HCT116 (cell line): Measurements from ENCODE around the gene CACNA2D3. TPM values are rescaled to one million over a fixed set of nuclear protein-coding genes. Genes with fewer than 3 reads are reported as not detected.

Experiments used
- ATAC-seq: fragments of 200-7000 bp; cut with Tn5 transposase; 2 replicates; pipeline ENCODE4 v1.9.1; 2020; ENCODE audit warnings: mild to moderate bottlenecking, moderate library complexity
- BruUV-seq: library from RNA; stranded (reverse); fragments of 400-500 nt; replicated peaks from 2 replicates; lab custom pipeline; 2021; lab: Mats Ljungman, UMichigan
- CTCF ChIA-PET: fragments of 300-600 bp; sonication (Branson Sonifier 250); formaldehyde crosslinking; loops from one replicate; lab custom pipeline; 2021; ENCODE audit warnings: antibody characterized with exemption; lab: Charles Lee
- POLR2A ChIA-PET: fragments of 300-600, 350-600 bp; sonication (Branson Sonifier 250); formaldehyde crosslinking; loops from one replicate; lab custom pipeline; 2021; ENCODE audit warnings: antibody characterized with exemption; lab: Charles Lee
- RAD21 ChIA-PET, 2 experiments: fragments of 300-600 bp; sonication (Branson Sonifier 250); formaldehyde crosslinking; loops; one replicate each; lab custom pipeline; 2023; ENCODE audit warnings: low total read pairs in 2 of 2; ENCODE audit not compliant: uncharacterized antibody in 2 of 2, unreplicated experiment in 2 of 2, low non-redundant PET in 1 of 2; lab: Charles Lee
- DNase-seq: peaks from one replicate; pipeline ENCODE4 v3.0.0-alpha.2; 2010; ENCODE audit warnings: low read depth, low spot score
- H2AFZ ChIP-seq: fragments of 200-600 bp; shearing (Covaris generic), sonication (generic); 2 replicates; pipeline ENCODE4 v1.6.1; 2017; ENCODE audit warnings: low read depth, mixed run types, mixed read lengths, antibody characterized with exemption, low read length; ENCODE audit not compliant: poor library complexity, severe bottlenecking
- H3K27ac ChIP-seq: 2 replicates; pipeline ENCODE4 v1.5.1; 2012; ENCODE audit warnings: low read depth, low read length
- H3K27me3 ChIP-seq: fragments of 200-600 bp; sonication (generic); 2 replicates; pipeline ENCODE4 v1.6.1; 2016; ENCODE audit warnings: mixed run types, low read length, mixed read lengths; ENCODE audit not compliant: insufficient read depth
- H3K36me3 ChIP-seq, 2 experiments: fragments of 200-500 bp in 1 of 2; fragments of 200-600 bp in 1 of 2; sonication (Bioruptor generic) in 1 of 2; sonication (generic) in 1 of 2; 2 replicates each; pipeline versions ENCODE4 v1.5.1 to v1.6.1; 2014 to 2016; ENCODE audit warnings: low read length in 2 of 2, inconsistent platforms in 1 of 2, mixed read lengths in 1 of 2, mixed run types in 1 of 2; ENCODE audit not compliant: insufficient read depth in 2 of 2, control insufficient read depth in 1 of 2
- H3K4me1 ChIP-seq, 2 experiments: fragments of 200-600 bp in 1 of 2; sonication (generic) in 1 of 2; 2 replicates each; pipeline versions ENCODE4 v1.5.1 to v1.6.1; 2012 to 2017; ENCODE audit warnings: low read length in 2 of 2, inconsistent platforms in 1 of 2, mild to moderate bottlenecking in 1 of 2, mixed read lengths in 1 of 2, mixed run types in 1 of 2, moderate library complexity in 1 of 2; ENCODE audit not compliant: insufficient read depth in 2 of 2, control insufficient read depth in 1 of 2
- H3K4me2 ChIP-seq: fragments of 200-600 bp; sonication (generic); 2 replicates; pipeline ENCODE4 v1.6.1; 2017; ENCODE audit warnings: mixed run types, low read length, mixed read lengths
- H3K4me3 ChIP-seq, 2 experiments: fragments of 200-600 bp in 1 of 2; sonication (generic) in 1 of 2; replicated peaks in 1 of 2; 2 replicates each; pipeline ENCODE4 v1.5.1; 2011 to 2016; ENCODE audit warnings: low read length in 2 of 2, control low read depth in 1 of 2, low read depth in 1 of 2, mild to moderate bottlenecking in 1 of 2, mixed read lengths in 1 of 2, mixed run types in 1 of 2
- H3K79me2 ChIP-seq: fragments of 200-600 bp; sonication (generic); 2 replicates; pipeline ENCODE4 v1.6.1; 2017; ENCODE audit warnings: mild to moderate bottlenecking, mixed run types, low read length, moderate library complexity, mixed read lengths; ENCODE audit not compliant: insufficient read depth
- H3K9ac ChIP-seq: fragments of 200-600 bp; sonication (generic); 2 replicates; pipeline ENCODE4 v1.6.1; 2016; ENCODE audit warnings: low read length, mixed read lengths
- H3K9me2 ChIP-seq: fragments of 200-600 bp; sonication (generic), shearing (Covaris generic); 2 replicates; pipeline ENCODE4 v1.6.1; 2017; ENCODE audit warnings: mixed run types, mild to moderate bottlenecking, moderate library complexity; ENCODE audit not compliant: insufficient read depth
- H3K9me3 ChIP-seq, 2 experiments: fragments of 200-500 bp in 1 of 2; fragments of 200-600 bp in 1 of 2; sonication (Bioruptor generic) in 1 of 2; sonication (generic) in 1 of 2; 2 replicates each; pipeline ENCODE4 v1.6.1; 2014 to 2017; ENCODE audit warnings: low read length in 2 of 2, mixed read lengths in 2 of 2, inconsistent platforms in 1 of 2, low read depth in 1 of 2, mild to moderate bottlenecking in 1 of 2, mixed run types in 1 of 2, moderate library complexity in 1 of 2; ENCODE audit not compliant: control insufficient read depth in 1 of 2, insufficient read depth in 1 of 2
- H4K20me1 ChIP-seq: fragments of 200-600 bp; sonication (generic), shearing (Covaris generic); 2 replicates; pipeline ENCODE4 v1.6.1; 2017; ENCODE audit warnings: mixed run types, mild to moderate bottlenecking, moderate library complexity; ENCODE audit not compliant: insufficient read depth
- CBX3 ChIP-seq: IDR thresholded peaks from 2 replicates; pipeline ENCODE4 v1.6.1; 2012; ENCODE audit warnings: low read depth
- EZH2 ChIP-seq: fragments of 200-600 bp; sonication (generic); IDR thresholded peaks from 2 replicates; pipeline ENCODE4 v1.6.1; 2017; ENCODE audit warnings: antibody characterized with exemption, mixed run types
- EZH2phosphoT487 ChIP-seq: fragments of 200-600 bp; IDR thresholded peaks from 2 replicates; pipeline ENCODE4 v1.6.1; 2018; ENCODE audit warnings: antibody characterized with exemption, borderline replicate concordance
- JUND ChIP-seq: IDR thresholded peaks from 2 replicates; pipeline ENCODE4 v1.6.1; 2012
- SRF ChIP-seq: IDR thresholded peaks from 2 replicates; pipeline ENCODE4 v1.6.1; 2012; ENCODE audit warnings: low read depth
- TCF7L2 ChIP-seq: IDR thresholded peaks from 2 replicates; pipeline ENCODE4 v1.7.0; 2011; ENCODE audit warnings: borderline replicate concordance, inconsistent platforms; ENCODE audit not compliant: insufficient read depth, insufficient read length; ENCODE audit errors: extremely low read depth
- ZBTB33 ChIP-seq: IDR thresholded peaks from 2 replicates; pipeline ENCODE4 v1.6.1; 2011; ENCODE audit warnings: mild to moderate bottlenecking, low read length, moderate library complexity; ENCODE audit not compliant: insufficient replicate concordance; ENCODE audit errors: extremely low read depth
- ZFX ChIP-seq: fragments of 450-650 bp; IDR thresholded peaks from 2 replicates; pipeline ENCODE4 v1.6.1; 2017
- intact Hi-C: fragments of 100-400 bp; cut with micrococcal nuclease; formaldehyde crosslinking; loops from 2 replicates; pipeline ENCODE4 v1.10.0; 2022
- total RNA-seq: library from RNA; stranded (reverse); gene quantifications from one replicate; pipeline ENCODE4 v1.2.1, GENCODE V29; 2021; ENCODE audit not compliant: unreplicated experiment
- TF ChIP-seq, protein P1 (sequence below), 3 experiments: fragments of 200-600 bp in 1 of 3; sonication (generic) in 1 of 3; IDR thresholded peaks in 2 of 3; conservative IDR thresholded peaks in 1 of 3; 2 replicates each; pipeline ENCODE4 v1.5.1; 2012 to 2017; ENCODE audit warnings: low read depth in 2 of 3, low read length in 2 of 3, antibody characterized with exemption in 1 of 3, borderline replicate concordance in 1 of 3, control low read depth in 1 of 3, mild to moderate bottlenecking in 1 of 3, mixed read lengths in 1 of 3, mixed run types in 1 of 3, moderate library complexity in 1 of 3; ENCODE audit not compliant: insufficient read depth in 1 of 3
- TF ChIP-seq, protein P2 (sequence below): IDR thresholded peaks from 2 replicates; pipeline ENCODE4 v1.6.1; 2012
- TF ChIP-seq, protein P3 (sequence below): IDR thresholded peaks from 2 replicates; pipeline ENCODE4 v1.6.1; 2012; ENCODE audit warnings: low read depth

The CACNA2D3 gene
- total RNA-seq, 1 experiment from 2014 or later: 0.20 TPM

- TF ChIP-seq, protein P1, sequence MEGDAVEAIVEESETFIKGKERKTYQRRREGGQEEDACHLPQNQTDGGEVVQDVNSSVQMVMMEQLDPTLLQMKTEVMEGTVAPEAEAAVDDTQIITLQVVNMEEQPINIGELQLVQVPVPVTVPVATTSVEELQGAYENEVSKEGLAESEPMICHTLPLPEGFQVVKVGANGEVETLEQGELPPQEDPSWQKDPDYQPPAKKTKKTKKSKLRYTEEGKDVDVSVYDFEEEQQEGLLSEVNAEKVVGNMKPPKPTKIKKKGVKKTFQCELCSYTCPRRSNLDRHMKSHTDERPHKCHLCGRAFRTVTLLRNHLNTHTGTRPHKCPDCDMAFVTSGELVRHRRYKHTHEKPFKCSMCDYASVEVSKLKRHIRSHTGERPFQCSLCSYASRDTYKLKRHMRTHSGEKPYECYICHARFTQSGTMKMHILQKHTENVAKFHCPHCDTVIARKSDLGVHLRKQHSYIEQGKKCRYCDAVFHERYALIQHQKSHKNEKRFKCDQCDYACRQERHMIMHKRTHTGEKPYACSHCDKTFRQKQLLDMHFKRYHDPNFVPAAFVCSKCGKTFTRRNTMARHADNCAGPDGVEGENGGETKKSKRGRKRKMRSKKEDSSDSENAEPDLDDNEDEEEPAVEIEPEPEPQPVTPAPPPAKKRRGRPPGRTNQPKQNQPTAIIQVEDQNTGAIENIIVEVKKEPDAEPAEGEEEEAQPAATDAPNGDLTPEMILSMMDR (IDR thresholded peaks at IDR 0.05 in 2 of 3, conservative IDR thresholded peaks at IDR 0.05 in 1 of 3; ENCODE audit: borderline replicate concordance in 1 of 3, insufficient read depth in 1 of 3, low read depth in 2 of 3, low read length in 2 of 3): no peak
- TF ChIP-seq JUND: no peak
These were observed 419.0 kb downstream of the CACNA2D3 start (continued) for GRCh38 chr3:54541369-54541768.

DNA sequence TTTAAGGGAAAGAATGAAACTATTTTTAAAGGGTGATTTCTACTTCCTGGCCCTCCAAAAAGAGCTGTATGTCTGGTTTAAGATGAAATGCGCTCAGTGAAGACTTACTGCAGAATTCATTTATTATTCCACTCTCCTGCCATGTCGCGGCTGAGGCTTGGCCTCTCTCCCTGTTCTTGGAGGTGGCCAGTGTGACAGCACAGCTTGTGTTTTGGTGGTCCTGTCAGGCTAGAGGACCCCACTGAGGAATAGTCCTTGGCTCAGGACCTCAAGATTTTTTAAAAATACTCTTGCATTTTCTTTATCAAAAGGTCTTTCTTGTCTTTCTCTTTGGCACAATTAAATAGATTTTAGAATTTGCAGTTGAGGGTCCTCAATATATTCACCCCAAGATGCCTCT, 421.1 kb downstream of the CACNA2D3 start:
- BruUV-seq: no TSS peak
- Histone ChIP-seq H4K20me1 (no peaks in the 10 kb centered on the region), H3K79me2 (no peaks in the 10 kb centered on the region), H3K9me3 (no peaks in the 10 kb centered on the region; a peak in 1 of 4 replicates), H3K4me1 (no peaks in the 10 kb centered on the region), H2AFZ (no peak overlapping the region), H3K27me3 (no peaks in the 10 kb centered on the region), H3K36me3 (no peaks in the 10 kb centered on the region), H3K27ac (no peak overlapping the region), H3K9ac (no peak overlapping the region), H3K4me2 (no peak overlapping the region), H3K4me3 (no peak overlapping the region), H3K9me2 (no peaks in the 10 kb centered on the region)
- intact Hi-C loops: no loop called here
- ChIA-PET POLR2A (no interaction called here), CTCF (no interaction called here), RAD21 (no interaction called here)
- TF ChIP-seq SRF: no peak
- no peak for TF ChIP-seq TCF7L2
- ATAC-seq: no peak
- DNase-seq: no peak

DNA sequence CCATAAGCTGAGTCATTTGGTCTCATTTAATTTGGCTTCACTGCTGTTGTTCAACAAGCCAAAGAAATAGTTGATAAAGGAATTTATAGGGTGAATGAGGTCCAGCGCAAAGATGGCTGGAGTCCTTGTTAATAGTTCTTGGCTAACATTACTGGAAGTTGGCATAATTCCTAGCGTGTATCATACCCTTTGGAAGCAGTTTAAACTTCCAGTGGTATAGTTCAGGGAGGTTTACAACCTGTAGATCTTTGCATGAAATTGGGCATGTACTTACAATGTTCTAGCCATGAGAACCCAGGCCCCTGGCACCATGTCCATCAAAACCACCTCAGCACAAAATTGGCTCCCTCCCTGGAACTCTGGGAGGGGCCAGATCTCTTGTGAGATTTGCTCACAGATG, 424.7 kb downstream of the CACNA2D3 start:
- DNase-seq (no peak), ATAC-seq (no peak)
- Histone ChIP-seq H2AFZ (no peak overlapping the region), H3K36me3 (no peaks in the 10 kb centered on the region), H3K9me3 (no peaks in the 10 kb centered on the region), H3K9me2 (no peaks in the 10 kb centered on the region), H3K79me2 (no peaks in the 10 kb centered on the region), H3K4me3 (no peak overlapping the region), H3K27me3 (no peaks in the 10 kb centered on the region), H3K27ac (no peak overlapping the region), H3K9ac (no peak overlapping the region), H4K20me1 (no peaks in the 10 kb centered on the region), H3K4me1 (no peaks in the 10 kb centered on the region), H3K4me2 (no peak overlapping the region)
- RAD21 ChIA-PET: no interaction called here
- BruUV-seq: no TSS peak
- POLR2A ChIA-PET: no interaction called here
- CTCF ChIA-PET: no interaction called here
- intact Hi-C loops: no loop called here
- TF ChIP-seq, protein P2, sequence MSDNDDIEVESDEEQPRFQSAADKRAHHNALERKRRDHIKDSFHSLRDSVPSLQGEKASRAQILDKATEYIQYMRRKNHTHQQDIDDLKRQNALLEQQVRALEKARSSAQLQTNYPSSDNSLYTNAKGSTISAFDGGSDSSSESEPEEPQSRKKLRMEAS: no peak
- no peak for TF ChIP-seq CBX3
- TF ChIP-seq ZFX: no peak
- TF ChIP-seq EZH2: no peak
- TF ChIP-seq EZH2phosphoT487: no peak
- TF ChIP-seq SRF: no peak
- TF ChIP-seq ZBTB33: no peak
- no peak for TF ChIP-seq JUND
- TF ChIP-seq, protein P3, sequence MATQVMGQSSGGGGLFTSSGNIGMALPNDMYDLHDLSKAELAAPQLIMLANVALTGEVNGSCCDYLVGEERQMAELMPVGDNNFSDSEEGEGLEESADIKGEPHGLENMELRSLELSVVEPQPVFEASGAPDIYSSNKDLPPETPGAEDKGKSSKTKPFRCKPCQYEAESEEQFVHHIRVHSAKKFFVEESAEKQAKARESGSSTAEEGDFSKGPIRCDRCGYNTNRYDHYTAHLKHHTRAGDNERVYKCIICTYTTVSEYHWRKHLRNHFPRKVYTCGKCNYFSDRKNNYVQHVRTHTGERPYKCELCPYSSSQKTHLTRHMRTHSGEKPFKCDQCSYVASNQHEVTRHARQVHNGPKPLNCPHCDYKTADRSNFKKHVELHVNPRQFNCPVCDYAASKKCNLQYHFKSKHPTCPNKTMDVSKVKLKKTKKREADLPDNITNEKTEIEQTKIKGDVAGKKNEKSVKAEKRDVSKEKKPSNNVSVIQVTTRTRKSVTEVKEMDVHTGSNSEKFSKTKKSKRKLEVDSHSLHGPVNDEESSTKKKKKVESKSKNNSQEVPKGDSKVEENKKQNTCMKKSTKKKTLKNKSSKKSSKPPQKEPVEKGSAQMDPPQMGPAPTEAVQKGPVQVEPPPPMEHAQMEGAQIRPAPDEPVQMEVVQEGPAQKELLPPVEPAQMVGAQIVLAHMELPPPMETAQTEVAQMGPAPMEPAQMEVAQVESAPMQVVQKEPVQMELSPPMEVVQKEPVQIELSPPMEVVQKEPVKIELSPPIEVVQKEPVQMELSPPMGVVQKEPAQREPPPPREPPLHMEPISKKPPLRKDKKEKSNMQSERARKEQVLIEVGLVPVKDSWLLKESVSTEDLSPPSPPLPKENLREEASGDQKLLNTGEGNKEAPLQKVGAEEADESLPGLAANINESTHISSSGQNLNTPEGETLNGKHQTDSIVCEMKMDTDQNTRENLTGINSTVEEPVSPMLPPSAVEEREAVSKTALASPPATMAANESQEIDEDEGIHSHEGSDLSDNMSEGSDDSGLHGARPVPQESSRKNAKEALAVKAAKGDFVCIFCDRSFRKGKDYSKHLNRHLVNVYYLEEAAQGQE: no peak
